Dendritic cell treated with granulocyte-macrophage colony-stimulating factor and Interleukin-4, amounts not matched to agents 40 ng/mL and 50 ng/mL, for 4 days (primary cell): ENCODE data around the gene IQCF2.
"Not testable (repeated sequence)": the region's sequence is repeated elsewhere in the genome, so short reads cannot be mapped to it uniquely, and the experiment has no call there.

ENCODE experiments used
- H3K27ac Mint-ChIP-seq: one replicate; pipeline ENCODE4 v1.8.0; 2022; ENCODE audit warnings: mild to moderate bottlenecking, mixed read lengths
- H3K27me3 Mint-ChIP-seq: one replicate; pipeline ENCODE4 v1.8.0; 2022; ENCODE audit warnings: mild to moderate bottlenecking, mixed read lengths
- H3K36me3 Mint-ChIP-seq: one replicate; pipeline ENCODE4 v1.8.0; 2022; ENCODE audit warnings: low read depth, mixed read lengths
- H3K4me1 Mint-ChIP-seq: one replicate; pipeline ENCODE4 v1.8.0; 2022; ENCODE audit warnings: low read depth, mixed read lengths
- H3K4me3 Mint-ChIP-seq: one replicate; pipeline ENCODE4 v1.8.0; 2022; ENCODE audit warnings: mild to moderate bottlenecking, moderate library complexity, mixed read lengths
- H3K9me3 Mint-ChIP-seq: one replicate; pipeline ENCODE4 v1.8.0; 2022; ENCODE audit warnings: mixed read lengths
- intact Hi-C: fragments of 100-400 bp; cut with micrococcal nuclease; formaldehyde crosslinking; loops from one replicate; pipeline ENCODE4 v1.15.0; 2022

IQCF2 gene

GRCh38 chr3:51860703-51861665 is at the start of gene IQCF2:
Gene IQCF2, plus strand, starts transcription at chr3:51861615. Its CDS starts 52 bp downstream, at chr3:51861667.
- intact Hi-C loops = no loop called here
- Mint-ChIP-seq H3K4me1 (peaks cover 6% of the 10 kb centered on the region), H3K36me3 (no peaks in the 10 kb centered on the region), H3K27ac (no peak within 1 kb of the TSS), H3K4me3 (no peak within 1 kb of the TSS), H3K9me3 (no peaks in the 10 kb centered on the region), H3K27me3 (peaks cover 9% of the 10 kb centered on the region)

GRCh38 chr3:51813539-51813938 is 47.9 kb upstream of the IQCF2 start:
- H3K36me3 Mint-ChIP-seq = no peaks in the 10 kb centered on the region
- intact Hi-C loops = no loop called here
- no peaks in the 10 kb centered on the region for H3K9me3 Mint-ChIP-seq
- no peaks in the 10 kb centered on the region for H3K4me1 Mint-ChIP-seq
- no peak overlapping the region for H3K4me3 Mint-ChIP-seq
- H3K27ac Mint-ChIP-seq = no peak overlapping the region
- H3K27me3 Mint-ChIP-seq = peaks cover 11% of the 10 kb centered on the region

- intact Hi-C loops = no loop called here
- Mint-ChIP-seq H3K9me3 (no peaks in the 10 kb centered on the region), H3K4me1 (no peaks in the 10 kb centered on the region), H3K27ac (no peak overlapping the region), H3K27me3 (peaks cover 12% of the 10 kb centered on the region), H3K4me3 (no peak overlapping the region), H3K36me3 (no peaks in the 10 kb centered on the region)
Measured at GRCh38 chr3:51814034-51814433, 47.4 kb upstream of the IQCF2 start.

GRCh38 chr3:51815614-51816013 is 45.8 kb upstream of the IQCF2 start:
- Mint-ChIP-seq H3K4me1 (no peaks in the 10 kb centered on the region), H3K4me3 (no peak overlapping the region), H3K27me3 (peaks cover 13% of the 10 kb centered on the region), H3K36me3 (no peaks in the 10 kb centered on the region), H3K9me3 (no peaks in the 10 kb centered on the region), H3K27ac (no peak overlapping the region)
- intact Hi-C loops = no loop called here

GRCh38 chr3:51816723-51817122 is 44.7 kb upstream of the IQCF2 start:
- Mint-ChIP-seq H3K36me3 (no peaks in the 10 kb centered on the region), H3K4me3 (no peak overlapping the region), H3K9me3 (no peaks in the 10 kb centered on the region), H3K27me3 (peaks cover 15% of the 10 kb centered on the region), H3K4me1 (no peaks in the 10 kb centered on the region), H3K27ac (no peak overlapping the region)
- intact Hi-C loops = no loop called here

GRCh38 chr3:51817375-51817774 is 44.0 kb upstream of the IQCF2 start:
- no peaks in the 10 kb centered on the region for H3K9me3 Mint-ChIP-seq
- H3K4me1 Mint-ChIP-seq = no peaks in the 10 kb centered on the region
- no peak overlapping the region for H3K4me3 Mint-ChIP-seq
- H3K27ac Mint-ChIP-seq = no peak overlapping the region
- no peaks in the 10 kb centered on the region for H3K36me3 Mint-ChIP-seq
- intact Hi-C loops = no loop called here
- H3K27me3 Mint-ChIP-seq = peaks cover 16% of the 10 kb centered on the region

- Mint-ChIP-seq H3K4me1 (no peaks in the 10 kb centered on the region), H3K36me3 (no peaks in the 10 kb centered on the region), H3K27ac (no peak overlapping the region), H3K4me3 (no peak overlapping the region), H3K9me3 (no peaks in the 10 kb centered on the region), H3K27me3 (peaks cover 18% of the 10 kb centered on the region)
- intact Hi-C loops = no loop called here
Measured at GRCh38 chr3:51819151-51819550, 42.3 kb upstream of the IQCF2 start.

GRCh38 chr3:51819709-51820406 is 41.6 kb upstream of the IQCF2 start:
- Mint-ChIP-seq H3K4me1 (no peaks in the 10 kb centered on the region), H3K4me3 (no peak overlapping the region), H3K27me3 (peaks cover 18% of the 10 kb centered on the region), H3K9me3 (no peaks in the 10 kb centered on the region), H3K27ac (no peak overlapping the region), H3K36me3 (no peaks in the 10 kb centered on the region)
- intact Hi-C loops = no loop called here

GRCh38 chr3:51828297-51828696 is 33.1 kb upstream of the IQCF2 start:
- peaks cover 13% of the 10 kb centered on the region for H3K27me3 Mint-ChIP-seq
- H3K4me3 Mint-ChIP-seq = no peak overlapping the region
- peaks cover 28% of the 10 kb centered on the region for H3K9me3 Mint-ChIP-seq
- H3K4me1 Mint-ChIP-seq = no peaks in the 10 kb centered on the region
- intact Hi-C loops = no loop called here
- no peaks in the 10 kb centered on the region for H3K36me3 Mint-ChIP-seq
- H3K27ac Mint-ChIP-seq = no peak overlapping the region

- intact Hi-C loops = no loop called here
- no peaks in the 10 kb centered on the region for H3K4me1 Mint-ChIP-seq
- no peaks in the 10 kb centered on the region for H3K36me3 Mint-ChIP-seq
- no peak overlapping the region for H3K27ac Mint-ChIP-seq
- peaks cover 33% of the 10 kb centered on the region for H3K9me3 Mint-ChIP-seq
- no peak overlapping the region for H3K4me3 Mint-ChIP-seq
- peaks cover 23% of the 10 kb centered on the region for H3K27me3 Mint-ChIP-seq
Measured at GRCh38 chr3:51830345-51830744, 31.1 kb upstream of the IQCF2 start.

- peaks cover 24% of the 10 kb centered on the region for H3K27me3 Mint-ChIP-seq
- no peaks in the 10 kb centered on the region for H3K4me1 Mint-ChIP-seq
- H3K36me3 Mint-ChIP-seq = no peaks in the 10 kb centered on the region
- intact Hi-C loops = no loop called here
- no peak overlapping the region for H3K27ac Mint-ChIP-seq
- no peak overlapping the region for H3K4me3 Mint-ChIP-seq
- peaks cover 33% of the 10 kb centered on the region for H3K9me3 Mint-ChIP-seq
Measured at GRCh38 chr3:51830836-51831385, 30.5 kb upstream of the IQCF2 start.

- no peaks in the 10 kb centered on the region for H3K36me3 Mint-ChIP-seq
Measured at GRCh38 chr3:51836606-51837005, 24.8 kb upstream of the IQCF2 start.

GRCh38 chr3:51845129-51845528 is 16.3 kb upstream of the IQCF2 start:
- peaks cover 28% of the 10 kb centered on the region for H3K27me3 Mint-ChIP-seq
- H3K36me3 Mint-ChIP-seq = no peaks in the 10 kb centered on the region
- no peak overlapping the region for H3K27ac Mint-ChIP-seq
- no peaks in the 10 kb centered on the region for H3K4me1 Mint-ChIP-seq
- no peak overlapping the region for H3K4me3 Mint-ChIP-seq
- intact Hi-C loops = no loop called here
- H3K9me3 Mint-ChIP-seq = peaks cover 21% of the 10 kb centered on the region

More at GRCh38 chr3:51836606-51837005, 24.8 kb upstream of the IQCF2 start:
- Mint-ChIP-seq H3K4me1 (no peaks in the 10 kb centered on the region), H3K27ac (no peak overlapping the region), H3K4me3 (no peak overlapping the region), H3K27me3 (peaks cover 21% of the 10 kb centered on the region), H3K9me3 (peaks cover 8% of the 10 kb centered on the region)
- intact Hi-C loops = no loop called here

GRCh38 chr3:51855411-51855810 is 6.0 kb upstream of the IQCF2 start:
- H3K4me1 Mint-ChIP-seq, H3K27ac Mint-ChIP-seq, H3K36me3 Mint-ChIP-seq, H3K9me3 Mint-ChIP-seq, H3K27me3 Mint-ChIP-seq, H3K4me3 Mint-ChIP-seq, intact Hi-C loops: not testable (repeated sequence)
